DMS53 (cell line): ENCODE results near the gene CCNG1.
A peak's percentile ranks its signal among the peaks of the same experiment; 100 is the strongest.
"Not testable (repeated sequence)": the region's sequence is repeated elsewhere in the genome, so short reads cannot be mapped to it uniquely, and the experiment has no call there.

Experiments used
- DNase-seq: peaks from one replicate; lab custom pipeline; 2025; lab: John Stamatoyannopoulos, UW

CCNG1 gene

GRCh38 chr5:163444526-163444925 is 7.1 kb downstream of the CCNG1 start:
- no peak for DNase-seq

DNA sequence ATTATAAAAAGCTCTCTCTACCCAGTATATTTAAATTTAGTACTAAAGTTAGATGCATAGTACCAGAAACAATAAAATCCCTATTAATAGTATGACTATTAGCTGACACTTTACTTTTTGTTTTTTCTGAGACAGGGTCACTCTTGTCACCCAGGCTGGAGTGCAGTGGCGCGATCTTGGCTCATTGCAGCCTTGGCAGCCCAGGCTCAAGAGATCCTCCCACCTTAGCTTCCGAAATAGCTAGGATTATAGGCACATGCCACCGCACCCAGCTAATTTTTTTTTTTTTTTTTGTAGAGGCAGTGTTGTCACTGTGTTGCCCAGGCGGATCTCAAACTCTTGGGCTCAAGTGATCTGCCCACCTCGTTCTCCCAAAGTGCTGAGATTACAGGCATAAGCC is 8.0 kb downstream of the CCNG1 start:
- DNase-seq, result no peak

DNA sequence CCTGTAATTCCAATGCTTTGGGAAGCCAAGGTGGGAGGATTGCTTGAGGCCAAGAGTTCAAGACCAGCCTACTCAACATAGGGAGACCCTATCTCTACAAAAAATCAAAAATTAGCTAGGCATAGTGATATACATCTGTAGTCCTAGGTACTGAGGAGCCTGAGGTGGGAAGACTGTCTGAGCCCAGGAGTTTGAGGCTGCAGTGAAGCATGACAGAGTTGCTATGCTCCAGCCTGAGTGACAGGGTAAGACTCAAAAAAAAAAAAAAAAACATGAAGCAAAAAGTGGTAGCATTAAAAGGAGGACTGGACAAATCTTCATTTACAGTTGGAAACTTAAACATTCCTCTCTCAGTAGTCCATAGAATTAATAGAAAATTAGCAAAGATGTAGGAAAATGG is 9.8 kb downstream of the CCNG1 start:
- DNase-seq, result no peak

GRCh38 chr5:163447875-163448274 is 10.5 kb downstream of the CCNG1 start:
- DNase-seq, result no peak

GRCh38 chr5:163448491-163448890 is 11.1 kb downstream of the CCNG1 start:
- DNase-seq, result no peak

GRCh38 chr5:163451489-163451888 is 14.1 kb downstream of the CCNG1 start:
- DNase-seq, result no peak

GRCh38 chr5:163453705-163454104 is 16.3 kb downstream of the CCNG1 start:
- no peak for DNase-seq

DNA sequence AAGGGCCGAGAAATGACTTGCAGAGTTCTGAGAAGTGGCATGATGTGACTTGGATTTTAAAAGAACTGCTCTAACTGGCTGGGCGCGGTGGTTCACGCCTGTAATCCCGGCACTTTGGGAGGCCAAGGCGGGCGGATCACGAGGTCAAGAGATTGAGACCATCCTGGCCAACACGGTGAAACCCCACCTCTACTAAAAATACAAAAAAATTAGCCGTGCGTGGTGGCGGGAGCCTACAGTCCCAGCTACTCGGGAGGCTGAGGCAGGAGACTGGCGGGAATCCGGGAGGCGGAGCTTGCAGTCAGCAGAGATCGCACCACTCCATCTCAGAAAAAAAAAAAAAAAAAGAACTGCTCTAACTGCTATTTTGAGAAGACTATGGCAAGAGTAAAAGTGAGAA is 18.0 kb downstream of the CCNG1 start:
- DNase-seq, result not testable (repeated sequence)

DNA sequence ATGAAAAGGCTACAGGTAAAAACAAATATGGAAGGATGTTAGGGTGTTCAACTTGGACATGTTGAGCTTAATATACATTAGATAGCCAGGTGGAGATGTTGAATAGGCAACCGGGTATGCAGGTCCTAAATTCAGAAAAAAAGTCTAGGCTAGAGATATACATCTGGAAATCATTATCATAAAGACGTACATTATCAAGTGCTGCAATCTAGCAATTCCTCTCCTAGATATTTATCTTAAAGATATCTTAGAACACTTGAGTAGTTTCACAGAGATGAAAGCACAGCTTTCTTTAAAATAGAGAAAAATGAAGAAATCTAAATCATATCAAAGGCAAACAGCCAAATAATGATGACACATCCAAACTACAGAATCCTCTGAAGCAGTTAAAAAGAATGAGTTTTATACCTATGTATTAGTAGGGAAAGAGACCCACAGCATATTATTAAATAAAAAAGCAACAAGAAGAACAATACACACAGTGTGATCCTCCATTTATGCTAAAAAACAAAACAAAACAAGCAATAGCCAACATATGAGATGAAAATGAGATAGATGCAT is 18.7 kb downstream of the CCNG1 start:
- DNase-seq, result no peak

- DNase-seq, result no peak
Observed at GRCh38 chr5:163456840-163457239, 19.4 kb downstream of the CCNG1 start.

- DNase-seq, result peak; percentile 42
Observed at GRCh38 chr5:163458778-163459385, 21.5 kb downstream of the CCNG1 start.

- no peak for DNase-seq
Observed at GRCh38 chr5:163459462-163459818, 22.0 kb downstream of the CCNG1 start.

- peak; percentile 99 for DNase-seq
Observed at GRCh38 chr5:163459819-163460561, 22.6 kb downstream of the CCNG1 start, which contains the start of gene NUDCD2. Gene NUDCD2 (minus strand): TSS chr5:163460102. CDS start chr5:163460050, 52 bp downstream.

DNA sequence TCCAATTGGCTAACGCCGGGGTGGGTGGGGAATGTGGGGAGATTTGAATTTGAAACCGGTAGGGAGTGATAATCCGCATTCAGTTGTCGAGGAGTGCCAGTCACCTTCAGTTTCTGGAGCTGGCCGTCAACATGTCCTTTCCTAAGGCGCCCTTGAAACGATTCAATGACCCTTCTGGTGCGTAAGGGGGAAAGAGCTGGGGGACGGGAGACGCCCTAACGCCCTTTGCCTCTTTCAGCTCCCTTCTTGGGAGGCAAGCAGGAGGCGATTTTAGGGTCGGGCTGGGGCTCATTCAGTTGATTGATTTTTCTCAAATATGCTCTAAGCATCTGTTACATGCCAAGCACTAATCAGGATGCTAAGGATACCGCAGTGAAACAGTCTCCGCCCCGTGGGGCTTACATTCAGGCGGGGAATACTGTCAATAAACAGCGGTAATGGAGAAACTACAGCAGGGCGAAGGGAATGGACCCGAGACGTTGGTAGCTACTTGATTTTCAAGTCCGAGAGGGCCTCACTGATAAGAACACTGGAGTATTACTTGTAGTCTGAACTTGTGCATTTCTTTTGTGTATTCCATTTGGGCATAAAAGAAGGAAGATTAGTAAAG is 23.3 kb downstream of the CCNG1 start, which contains the start of gene HMMR:
Gene HMMR (plus strand): TSS at position 71 of the 610 bp plus-strand sequence. CDS start 61 bp downstream, at position 132.
- peak; percentile 85 for DNase-seq

GRCh38 chr5:163463063-163463435 is 25.7 kb downstream of the CCNG1 start:
- no peak for DNase-seq

DNA sequence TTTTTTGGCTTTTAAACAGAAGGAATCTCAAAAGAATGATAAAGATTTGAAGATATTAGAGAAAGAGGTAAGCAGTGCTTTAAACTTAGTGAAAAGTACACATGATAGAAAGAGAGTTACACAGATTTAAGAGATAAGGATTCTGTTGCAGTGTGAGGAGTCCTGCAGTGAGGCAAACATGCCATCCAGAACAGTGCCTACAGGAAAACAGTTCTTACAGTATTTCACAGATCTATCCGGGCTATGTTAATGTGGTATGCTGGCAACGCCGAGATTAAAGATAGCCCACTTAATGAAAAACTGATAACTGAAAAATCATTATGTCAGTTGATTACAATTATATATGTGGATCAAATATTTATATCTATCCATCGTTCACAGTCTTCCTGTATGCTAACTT is 30.3 kb downstream of the CCNG1 start:
- DNase-seq, result no peak

DNA sequence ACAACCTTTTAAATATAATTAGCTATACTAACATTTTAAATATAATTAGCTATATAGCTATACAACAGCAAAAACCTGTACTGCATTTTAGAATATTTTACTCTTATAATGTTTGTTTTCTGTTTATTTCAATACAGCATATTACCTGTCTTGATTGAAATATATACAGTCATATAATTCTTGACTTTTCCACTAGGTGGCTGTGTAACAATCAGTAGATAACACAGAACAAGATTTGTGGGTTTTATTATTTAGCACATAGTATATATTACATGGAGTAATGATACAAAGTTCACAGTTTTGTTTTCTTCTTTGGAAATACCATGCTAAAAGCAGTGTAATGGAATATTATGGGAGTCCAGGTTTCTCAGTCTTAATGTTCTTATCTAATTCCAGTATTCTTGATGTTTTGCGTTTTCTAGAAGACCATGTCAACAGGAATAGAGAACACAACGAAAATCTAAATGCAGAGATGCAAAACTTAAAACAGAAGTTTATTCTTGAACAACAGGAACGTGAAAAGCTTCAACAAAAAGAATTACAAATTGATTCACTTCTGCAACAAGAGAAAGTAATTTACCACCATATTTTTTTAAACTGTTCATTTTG is 36.3 kb downstream of the CCNG1 start:
- DNase-seq, result peak; percentile 46

- no peak for DNase-seq
Observed at GRCh38 chr5:163475411-163475810, 38.0 kb downstream of the CCNG1 start.

DNA sequence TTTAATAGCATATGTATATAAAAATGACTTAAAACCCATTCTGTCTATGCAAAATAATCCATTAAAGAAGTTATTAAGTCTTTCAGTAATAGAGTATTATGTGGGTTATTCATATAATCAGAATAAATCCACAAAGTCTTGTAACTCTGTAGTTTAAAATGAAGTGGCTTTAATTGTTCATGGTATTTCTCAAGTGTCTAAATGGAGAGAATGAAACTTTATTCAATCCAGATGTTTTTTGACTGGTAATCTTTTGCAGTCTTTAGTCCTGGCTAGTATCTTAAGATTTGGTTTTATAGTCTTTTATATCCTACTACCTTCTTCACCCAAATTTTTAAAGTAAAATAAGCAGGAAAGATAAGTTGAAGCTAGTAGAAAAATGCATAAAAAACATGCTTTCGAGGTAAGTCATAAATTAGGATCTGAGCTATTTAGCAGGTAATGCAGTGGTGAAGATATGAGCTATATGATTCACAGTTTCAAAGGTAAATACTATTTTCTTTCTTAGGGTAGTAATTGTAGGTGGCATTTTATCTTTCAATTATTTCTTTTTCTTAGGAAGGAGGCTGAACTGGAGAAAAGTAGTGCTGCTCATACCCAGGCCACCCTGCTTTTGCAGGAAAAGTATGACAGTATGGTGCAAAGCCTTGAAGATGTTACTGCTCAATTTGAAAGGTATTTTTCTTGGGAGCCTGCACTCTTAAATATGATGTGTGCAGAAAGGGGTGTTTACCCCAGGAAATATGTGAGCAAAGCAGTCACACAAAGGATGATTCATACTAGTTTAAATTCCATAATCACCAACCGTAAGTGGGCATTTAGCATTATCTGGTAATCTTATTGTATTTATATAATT is 41.0 kb downstream of the CCNG1 start:
- no peak for DNase-seq

- DNase-seq, result no peak
Observed at GRCh38 chr5:163478982-163479271, 41.5 kb downstream of the CCNG1 start.

DNA sequence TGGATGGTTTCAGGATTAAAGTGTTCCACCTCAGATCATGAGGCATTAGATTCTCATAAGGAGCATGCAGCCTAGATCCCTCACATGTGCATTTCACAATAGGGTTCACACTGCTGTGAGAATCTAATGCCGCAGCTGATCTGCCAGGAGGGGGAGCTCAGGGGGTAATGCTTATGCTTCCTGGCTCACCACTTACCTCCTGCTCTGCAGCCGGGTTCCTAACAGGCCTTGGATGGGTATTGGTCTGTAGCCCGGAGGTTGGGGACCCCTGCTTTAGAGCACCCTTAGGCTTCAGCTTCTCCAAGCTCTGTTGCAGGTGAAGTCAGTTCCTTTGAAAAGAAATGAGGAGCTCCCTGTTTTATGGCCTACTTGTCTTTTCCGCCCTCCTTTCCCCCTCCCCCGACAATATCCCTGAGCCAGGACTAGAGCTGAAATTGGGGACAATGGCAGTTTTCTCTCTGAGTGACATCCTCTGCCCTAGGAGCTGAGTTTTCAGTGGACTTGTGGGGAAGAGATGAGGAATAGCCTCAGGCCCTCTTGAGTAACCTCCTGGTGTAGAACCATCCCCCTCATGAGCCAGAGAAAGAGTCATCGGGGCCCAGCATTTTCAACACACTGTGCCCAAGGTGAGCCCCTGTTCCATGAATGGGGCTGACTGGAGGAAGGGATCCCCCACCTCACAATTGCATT is 51.8 kb downstream of the CCNG1 start:
- peak; percentile 13 for DNase-seq
